ENCODE results near the gene DUSP15.

DUSP15 gene

GRCh38 chr20:31890646-31891045 lies 20.3 kb upstream of the DUSP15 start:
- no peak for DNase-seq

- no peak for DNase-seq
Observed at GRCh38 chr20:31883829-31884228, 13.5 kb upstream of the DUSP15 start.

GRCh38 chr20:31881945-31882344 lies 11.6 kb upstream of the DUSP15 start:
- no peak for DNase-seq

GRCh38 chr20:31879143-31879987 lies 9.0 kb upstream of the DUSP15 start:
- peak; percentile 77 for DNase-seq

- DNase-seq: no peak
Observed at GRCh38 chr20:31877684-31878083, 7.4 kb upstream of the DUSP15 start.

- no peak for DNase-seq
Observed at GRCh38 chr20:31875671-31876070, 5.3 kb upstream of the DUSP15 start.

GRCh38 chr20:31872406-31872805 lies 2.1 kb upstream of the DUSP15 start:
- no peak for DNase-seq

GRCh38 chr20:31871618-31871954 lies 1.3 kb upstream of the DUSP15 start:
- no peak for DNase-seq

- DNase-seq: no peak
Observed at GRCh38 chr20:31870726-31871617, 645 bp upstream of the DUSP15 start.

GRCh38 chr20:31869673-31869941 lies 720 bp downstream of the DUSP15 start:
- no peak for DNase-seq

GRCh38 chr20:31868853-31869672 lies 1.3 kb downstream of the DUSP15 start:
- DNase-seq: no peak

GRCh38 chr20:31866221-31866620 lies 4.1 kb downstream of the DUSP15 start:
- no peak for DNase-seq

- no peak for DNase-seq
Observed at GRCh38 chr20:31864521-31865400, 5.6 kb downstream of the DUSP15 start.

GRCh38 chr20:31863296-31864085 lies 6.8 kb downstream of the DUSP15 start:
- DNase-seq: no peak

GRCh38 chr20:31862506-31862905 lies 7.8 kb downstream of the DUSP15 start:
- no peak for DNase-seq

GRCh38 chr20:31862157-31862470 lies 8.2 kb downstream of the DUSP15 start:
- no peak for DNase-seq

- no peak for DNase-seq
Observed at GRCh38 chr20:31861385-31862156, 8.8 kb downstream of the DUSP15 start.

- DNase-seq: no peak
Observed at GRCh38 chr20:31861135-31861384, 9.3 kb downstream of the DUSP15 start.

GRCh38 chr20:31860390-31861134 lies 9.8 kb downstream of the DUSP15 start:
- no peak for DNase-seq

GRCh38 chr20:31859998-31860380 lies 10.3 kb downstream of the DUSP15 start:
- no peak for DNase-seq
